Activated CD8-positive, alpha-beta T cell treated with anti-CD3 and anti-CD28 coated beads for 36 hours (primary cell): ENCODE results near the gene GPANK1. TPM values are rescaled to one million over a fixed set of nuclear protein-coding genes. Genes with fewer than 3 reads are reported as not detected.

ENCODE experiments used
- ATAC-seq: fragments of 200-7000 bp; cut with Tn5 transposase; one replicate; pipeline ENCODE4 v1.10.0; 2021; ENCODE audit warnings: mild to moderate bottlenecking, moderate library complexity
- CTCF ChIA-PET: fragments of 350-600 bp; sonication (Branson Sonifier 250); formaldehyde crosslinking; loops from one replicate; lab custom pipeline; 2021; ENCODE audit warnings: antibody characterized with exemption; lab: Charles Lee
- POLR2A ChIA-PET: fragments of 350-600 bp; sonication (Branson Sonifier 250); formaldehyde crosslinking; loops from one replicate; lab custom pipeline; 2021; ENCODE audit warnings: antibody characterized with exemption; lab: Charles Lee
- DNase-seq: peaks from one replicate; pipeline ENCODE4 v3.0.0-alpha.2; 2020
- H3K27ac Mint-ChIP-seq: one replicate; pipeline ENCODE4 v1.8.0; 2021; ENCODE audit warnings: mild to moderate bottlenecking, mixed read lengths
- H3K27me3 Mint-ChIP-seq: one replicate; pipeline ENCODE4 v1.8.0; 2021; ENCODE audit warnings: mixed read lengths
- H3K36me3 Mint-ChIP-seq: one replicate; pipeline ENCODE4 v1.8.0; 2021; ENCODE audit warnings: low read depth, mixed read lengths
- H3K4me1 Mint-ChIP-seq: one replicate; pipeline ENCODE4 v1.8.0; 2021; ENCODE audit warnings: low read depth, mixed read lengths
- H3K4me3 Mint-ChIP-seq: one replicate; pipeline ENCODE4 v1.8.0; 2021; ENCODE audit warnings: mild to moderate bottlenecking, moderate library complexity, mixed read lengths
- H3K9me3 Mint-ChIP-seq: one replicate; pipeline ENCODE4 v1.8.0; 2021; ENCODE audit warnings: mixed read lengths
- intact Hi-C: fragments of 100-400 bp; cut with micrococcal nuclease; formaldehyde crosslinking; loops from one replicate; pipeline ENCODE4 v1.10.0; 2022
- total RNA-seq, 2 experiments: library from RNA; stranded (reverse); gene quantifications; one replicate each; pipeline ENCODE4 v1.2.3, GENCODE V29; 2021
- TF ChIP-seq, protein P1 (sequence below): fragments of 200-600 bp; IDR thresholded peaks from one replicate; pipeline ENCODE4 v1.8.0; 2022; ENCODE audit warnings: antibody characterized with exemption, mild to moderate bottlenecking

The GPANK1 gene
- total RNA-seq, 2 experiments from 2014 or later: 29.4 to 30.9 TPM

DNA sequence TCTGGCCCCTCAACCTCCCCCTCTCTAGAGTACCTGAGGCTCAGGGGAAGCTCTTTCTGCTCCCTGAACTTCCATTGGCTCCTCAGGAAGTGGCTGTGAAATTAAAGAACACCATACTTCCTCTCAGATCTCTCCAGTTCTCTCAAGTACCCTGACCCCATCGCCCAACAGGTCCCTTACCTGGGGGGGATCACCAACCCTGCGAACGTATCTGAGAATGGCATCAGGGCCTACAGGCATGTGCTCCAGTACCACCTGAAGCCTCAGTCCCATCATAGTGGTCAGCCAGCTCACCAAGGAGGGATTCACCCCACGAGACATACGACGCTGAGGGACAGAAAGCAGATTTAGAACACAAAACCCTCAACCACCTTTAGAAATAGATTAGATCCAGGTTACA is 24.2 kb downstream of the GPANK1 start:
- DNase-seq (no peak), ATAC-seq (no peak)
- intact Hi-C loops: no loop called here
- peaks cover 9% of the 10 kb centered on the region for H3K4me1 Mint-ChIP-seq
- ChIA-PET POLR2A (interaction anchor here (0.7 to 16.2 kb wide), 7 partner anchors 11 to 60 kb away, joined by 3 to 235 read pairs (median 5); partner anchors contain the start of genes APOM, BAG6, C6orf47 and GPANK1), CTCF (interaction anchor here (1.5 kb wide), 1 partner anchor 90 kb away, joined by 3 read pairs; no protein-coding TSS in a partner anchor)
- H3K27ac Mint-ChIP-seq: peak overlapping the region; percentile 64
- no peak overlapping the region for H3K4me3 Mint-ChIP-seq
- peaks cover 49% of the 10 kb centered on the region for H3K36me3 Mint-ChIP-seq
- no peaks in the 10 kb centered on the region for H3K9me3 Mint-ChIP-seq
- no peaks in the 10 kb centered on the region for H3K27me3 Mint-ChIP-seq
- TF ChIP-seq, protein P1, sequence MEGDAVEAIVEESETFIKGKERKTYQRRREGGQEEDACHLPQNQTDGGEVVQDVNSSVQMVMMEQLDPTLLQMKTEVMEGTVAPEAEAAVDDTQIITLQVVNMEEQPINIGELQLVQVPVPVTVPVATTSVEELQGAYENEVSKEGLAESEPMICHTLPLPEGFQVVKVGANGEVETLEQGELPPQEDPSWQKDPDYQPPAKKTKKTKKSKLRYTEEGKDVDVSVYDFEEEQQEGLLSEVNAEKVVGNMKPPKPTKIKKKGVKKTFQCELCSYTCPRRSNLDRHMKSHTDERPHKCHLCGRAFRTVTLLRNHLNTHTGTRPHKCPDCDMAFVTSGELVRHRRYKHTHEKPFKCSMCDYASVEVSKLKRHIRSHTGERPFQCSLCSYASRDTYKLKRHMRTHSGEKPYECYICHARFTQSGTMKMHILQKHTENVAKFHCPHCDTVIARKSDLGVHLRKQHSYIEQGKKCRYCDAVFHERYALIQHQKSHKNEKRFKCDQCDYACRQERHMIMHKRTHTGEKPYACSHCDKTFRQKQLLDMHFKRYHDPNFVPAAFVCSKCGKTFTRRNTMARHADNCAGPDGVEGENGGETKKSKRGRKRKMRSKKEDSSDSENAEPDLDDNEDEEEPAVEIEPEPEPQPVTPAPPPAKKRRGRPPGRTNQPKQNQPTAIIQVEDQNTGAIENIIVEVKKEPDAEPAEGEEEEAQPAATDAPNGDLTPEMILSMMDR: no peak

DNA sequence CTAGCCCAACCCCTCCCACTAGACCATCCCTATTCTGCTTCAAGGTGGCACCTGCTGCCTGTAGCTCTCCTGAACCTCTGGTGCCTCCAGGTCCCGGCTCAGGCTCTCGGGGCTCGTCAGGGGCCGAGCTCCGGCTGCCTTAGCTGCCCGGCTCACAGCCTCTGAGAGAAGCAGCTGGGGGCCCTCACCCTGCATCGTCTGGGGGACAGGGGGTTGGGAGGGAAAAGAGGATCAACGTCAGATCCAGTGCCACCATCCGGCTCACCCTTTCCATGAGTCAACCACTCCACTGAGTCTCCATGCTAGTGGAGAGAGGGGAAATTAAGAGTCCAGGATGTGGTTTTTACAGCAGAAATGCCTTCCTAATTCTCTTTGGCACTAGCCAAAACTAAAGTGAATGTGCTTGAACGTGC is 25.3 kb downstream of the GPANK1 start:
- peaks cover 5% of the 10 kb centered on the region for H3K4me1 Mint-ChIP-seq
- no peak overlapping the region for H3K4me3 Mint-ChIP-seq
- intact Hi-C loops: no loop called here
- H3K36me3 Mint-ChIP-seq: peaks cover 46% of the 10 kb centered on the region
- no peaks in the 10 kb centered on the region for H3K9me3 Mint-ChIP-seq
- ATAC-seq: peak; percentile 48
- peak overlapping the region; percentile 74 for H3K27ac Mint-ChIP-seq
- H3K27me3 Mint-ChIP-seq: no peaks in the 10 kb centered on the region
- ChIA-PET POLR2A (interaction anchor here (1.0 to 16.2 kb wide), 6 partner anchors 8 to 86 kb away, joined by 4 to 235 read pairs (median 7); partner anchors contain the start of genes BAG6, C6orf47 and GPANK1), CTCF (interaction anchor here (1.1 to 1.6 kb wide), 3 partner anchors 11 to 88 kb away, joined by 3 to 4 read pairs (median 3); partner anchors contain the start of gene LTB)
- TF ChIP-seq, protein P1: no peak
- DNase-seq: peak; percentile 49

DNA sequence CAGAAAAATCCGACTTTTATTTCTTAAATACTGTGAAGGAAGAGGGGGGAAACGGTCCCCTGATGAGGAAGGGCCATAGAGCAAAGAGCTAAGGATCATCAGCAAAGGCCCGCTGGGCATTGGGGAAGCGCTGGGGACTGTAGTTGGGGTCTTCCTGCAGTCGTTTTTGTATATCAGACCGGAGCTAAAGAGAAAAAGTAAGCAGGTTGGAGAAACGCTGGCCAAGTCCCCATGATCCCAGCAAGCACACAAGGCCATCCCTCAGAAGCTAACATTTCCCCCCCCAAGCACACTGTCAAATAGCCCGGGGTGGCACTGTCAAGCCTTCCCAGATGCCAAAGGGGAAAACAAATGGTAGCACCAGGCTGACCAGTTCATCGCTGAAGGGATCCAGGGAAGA is 25.8 kb downstream of the GPANK1 start:
- TF ChIP-seq, protein P1: no peak
- H3K9me3 Mint-ChIP-seq: no peaks in the 10 kb centered on the region
- peaks cover 48% of the 10 kb centered on the region for H3K36me3 Mint-ChIP-seq
- H3K4me3 Mint-ChIP-seq: no peak overlapping the region
- ATAC-seq (no peak), DNase-seq (no peak)
- no peaks in the 10 kb centered on the region for H3K27me3 Mint-ChIP-seq
- ChIA-PET CTCF (interaction anchor here (1.6 kb wide), 1 partner anchor 11 kb away, joined by 4 read pairs; no protein-coding TSS in a partner anchor), POLR2A (interaction anchor here (0.7 to 16.2 kb wide), 6 partner anchors 8 to 87 kb away, joined by 3 to 235 read pairs (median 6); partner anchors contain the start of genes BAG6 and GPANK1)
- intact Hi-C loops: no loop called here
- H3K27ac Mint-ChIP-seq: peak overlapping the region; percentile 32
- H3K4me1 Mint-ChIP-seq: peaks cover 5% of the 10 kb centered on the region

DNA sequence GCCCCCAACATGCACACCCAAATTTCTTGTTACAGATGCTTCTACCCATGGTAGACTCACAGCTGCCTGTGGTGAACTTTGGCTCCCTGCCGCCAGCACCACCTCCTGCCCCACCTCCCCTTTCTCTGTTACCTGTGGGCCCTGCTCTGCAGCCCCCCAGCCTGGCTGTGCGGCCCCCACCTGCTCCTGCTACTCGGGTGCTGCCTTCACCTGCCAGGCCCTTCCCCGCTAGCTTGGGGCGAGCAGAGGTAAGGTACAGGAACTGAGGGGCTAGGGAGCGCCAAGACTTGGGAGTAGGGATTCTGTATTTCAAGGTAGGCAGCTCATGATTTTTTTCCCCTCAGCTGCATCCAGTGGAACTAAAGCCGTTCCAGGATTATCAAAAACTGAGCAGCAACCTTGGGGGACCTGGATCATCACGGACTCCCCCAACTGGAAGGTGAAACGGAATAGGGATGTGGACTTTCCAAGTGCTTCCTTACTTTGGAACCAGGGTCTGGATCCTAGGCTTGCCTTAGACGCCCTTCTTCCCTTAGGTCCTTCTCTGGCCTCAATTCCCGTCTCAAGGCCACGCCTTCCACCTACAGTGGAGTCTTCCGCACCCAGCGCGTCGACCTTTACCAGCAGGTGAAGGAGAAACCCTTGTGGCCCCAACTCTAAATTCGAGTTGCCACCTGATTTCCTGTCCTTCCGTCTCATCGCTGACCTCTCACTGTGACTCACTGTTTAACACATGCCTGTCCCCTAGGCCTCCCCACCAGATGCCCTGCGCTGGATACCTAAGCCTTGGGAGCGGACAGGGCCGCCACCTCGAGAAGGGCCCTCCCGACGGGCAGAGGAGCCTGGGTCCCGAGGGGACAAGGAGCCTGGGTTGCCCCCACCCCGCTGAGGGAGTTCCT is 27.9 kb downstream of the GPANK1 start:
- CTCF ChIA-PET: interaction anchor here (1.4 kb wide), 1 partner anchor 39 kb away, joined by 6 read pairs; no protein-coding TSS in a partner anchor
- POLR2A ChIA-PET: interaction anchor here (5.9 to 16.2 kb wide), 2 partner anchors 11 to 15 kb away, joined by 62 to 235 read pairs; partner anchors contain the start of gene BAG6
- Mint-ChIP-seq H3K36me3 (peaks cover 49% of the 10 kb centered on the region), H3K9me3 (no peaks in the 10 kb centered on the region), H3K4me3 (no peak overlapping the region), H3K27ac (no peak overlapping the region), H3K4me1 (peaks cover 5% of the 10 kb centered on the region), H3K27me3 (no peaks in the 10 kb centered on the region)
- TF ChIP-seq, protein P1: no peak
- DNase-seq (no peak), ATAC-seq (no peak)
- intact Hi-C loops: no loop called here
